OCI-LY7 (cell line): ENCODE measurements around the gene FBXL17. TPM values are rescaled to one million over a fixed set of nuclear protein-coding genes. Genes with fewer than 3 reads are reported as not detected.

Experiments
- BruUV-seq: library from RNA; stranded (reverse); fragments of 400-500 nt; replicated peaks from 2 replicates; lab custom pipeline; 2021; lab: Mats Ljungman, UMichigan
- CTCF ChIA-PET: fragments of 300-600 bp; sonication (Branson Sonifier 250); formaldehyde crosslinking; loops from one replicate; lab custom pipeline; 2022; ENCODE audit warnings: antibody characterized with exemption; ENCODE audit not compliant: unreplicated experiment; lab: Charles Lee
- POLR2A ChIA-PET: fragments of 300-600 bp; sonication (Branson Sonifier 250); formaldehyde crosslinking; loops from one replicate; lab custom pipeline; 2022; ENCODE audit warnings: antibody characterized with exemption; lab: Charles Lee
- DNase-seq: peaks from one replicate; pipeline ENCODE4 v3.0.0-alpha.2; 2015; ENCODE audit warnings: low spot score
- H2AFZ ChIP-seq: fragments of 200-600 bp; sonication (generic), shearing (Covaris generic); 2 replicates; pipeline ENCODE4 v1.6.1; 2014; ENCODE audit warnings: mild to moderate bottlenecking, antibody characterized with exemption, low read length, moderate library complexity
- H3K27ac ChIP-seq: fragments of 200-600 bp; sonication (generic); 2 replicates; pipeline ENCODE4 v1.5.1; 2014; ENCODE audit warnings: mixed run types, low read depth, mild to moderate bottlenecking, moderate library complexity, low read length, inconsistent platforms; ENCODE audit not compliant: poor library complexity, severe bottlenecking
- H3K36me3 ChIP-seq: fragments of 200-600 bp; sonication (generic); 2 replicates; pipeline ENCODE4 v1.6.1; 2014; ENCODE audit warnings: mild to moderate bottlenecking, antibody characterized with exemption, low read length, moderate library complexity, mixed read lengths; ENCODE audit not compliant: insufficient read depth
- H3K4me1 ChIP-seq: fragments of 200-600 bp; sonication (generic); 2 replicates; pipeline ENCODE4 v1.5.1; 2014; ENCODE audit warnings: mild to moderate bottlenecking, low read length; ENCODE audit not compliant: insufficient read depth, poor library complexity, severe bottlenecking
- H3K4me2 ChIP-seq: fragments of 200-600 bp; sonication (generic); 2 replicates; pipeline ENCODE4 v1.6.1; 2014; ENCODE audit warnings: mild to moderate bottlenecking, low read length
- H3K4me3 ChIP-seq: fragments of 200-600 bp; sonication (generic); 2 replicates; pipeline ENCODE4 v1.5.1; 2014; ENCODE audit warnings: mild to moderate bottlenecking, low read depth, low read length; ENCODE audit not compliant: poor library complexity, severe bottlenecking
- H3K79me2 ChIP-seq: fragments of 200-600 bp; sonication (generic); 2 replicates; pipeline ENCODE4 v1.6.1; 2016; ENCODE audit warnings: low read depth, mild to moderate bottlenecking, low read length, moderate library complexity, mixed read lengths; ENCODE audit not compliant: insufficient read depth
- H3K9me2 ChIP-seq: fragments of 200-600 bp; sonication (generic); 2 replicates; pipeline ENCODE4 v1.6.1; 2016; ENCODE audit warnings: mild to moderate bottlenecking, low read length, mixed read lengths; ENCODE audit not compliant: insufficient read depth
- H3K9me3 ChIP-seq: fragments of 200-600 bp; sonication (generic); 2 replicates; pipeline ENCODE4 v1.6.1; 2014; ENCODE audit warnings: mild to moderate bottlenecking, mixed run types, low read length, mixed read lengths
- H4K20me1 ChIP-seq: fragments of 200-600 bp; sonication (generic); 2 replicates; pipeline ENCODE4 v1.6.1; 2014; ENCODE audit warnings: mild to moderate bottlenecking, antibody characterized with exemption, low read length, moderate library complexity, mixed read lengths; ENCODE audit not compliant: insufficient read depth
- EZH2phosphoT487 ChIP-seq: fragments of 200-600 bp; sonication (generic); IDR thresholded peaks from 2 replicates; pipeline ENCODE4 v1.6.1; 2018; ENCODE audit warnings: low read depth, borderline replicate concordance, mild to moderate bottlenecking, mixed run types, antibody characterized with exemption, low read length, moderate library complexity, mixed read lengths
- intact Hi-C: fragments of 100-400 bp; cut with micrococcal nuclease; formaldehyde crosslinking; loops from one replicate; pipeline ENCODE4 v1.10.0; 2022; ENCODE audit not compliant: unreplicated experiment
- total RNA-seq, 2 experiments: library from RNA; depleted of rRNA in 1 of 2; stranded (reverse); fragments of >200 nt in 1 of 2; shearing (Covaris generic) in 1 of 2; gene quantifications; 2 replicates each; pipeline ENCODE4 v1.2.3, GENCODE V29; 2014 to 2022
- TF ChIP-seq, protein P1 (sequence below): fragments of 200-600 bp; sonication (generic); conservative IDR thresholded peaks from 2 replicates; pipeline ENCODE4 v1.5.1; 2014; ENCODE audit warnings: mild to moderate bottlenecking, antibody characterized with exemption, low read length, moderate library complexity, mixed read lengths

Gene FBXL17
- total RNA-seq, 2 experiments from 2014 or later: 10.2 to 21.6 TPM

GRCh38 chr5:107926121-107926520 is 455.8 kb downstream of the FBXL17 start:
- no peaks in the 10 kb centered on the region for H3K79me2 ChIP-seq
- H3K9me3 ChIP-seq: no peaks in the 10 kb centered on the region
- no peak overlapping the region for H3K4me3 ChIP-seq
- no peaks in the 10 kb centered on the region for H3K4me1 ChIP-seq
- DNase-seq: no peak
- BruUV-seq: no TSS peak
- no peak overlapping the region for H2AFZ ChIP-seq
- H4K20me1 ChIP-seq: no peaks in the 10 kb centered on the region
- intact Hi-C loops: no loop called here
- ChIA-PET CTCF (no interaction called here), POLR2A (no interaction called here)
- no peak overlapping the region for H3K4me2 ChIP-seq
- TF ChIP-seq EZH2phosphoT487: no peak
- TF ChIP-seq, protein P1, sequence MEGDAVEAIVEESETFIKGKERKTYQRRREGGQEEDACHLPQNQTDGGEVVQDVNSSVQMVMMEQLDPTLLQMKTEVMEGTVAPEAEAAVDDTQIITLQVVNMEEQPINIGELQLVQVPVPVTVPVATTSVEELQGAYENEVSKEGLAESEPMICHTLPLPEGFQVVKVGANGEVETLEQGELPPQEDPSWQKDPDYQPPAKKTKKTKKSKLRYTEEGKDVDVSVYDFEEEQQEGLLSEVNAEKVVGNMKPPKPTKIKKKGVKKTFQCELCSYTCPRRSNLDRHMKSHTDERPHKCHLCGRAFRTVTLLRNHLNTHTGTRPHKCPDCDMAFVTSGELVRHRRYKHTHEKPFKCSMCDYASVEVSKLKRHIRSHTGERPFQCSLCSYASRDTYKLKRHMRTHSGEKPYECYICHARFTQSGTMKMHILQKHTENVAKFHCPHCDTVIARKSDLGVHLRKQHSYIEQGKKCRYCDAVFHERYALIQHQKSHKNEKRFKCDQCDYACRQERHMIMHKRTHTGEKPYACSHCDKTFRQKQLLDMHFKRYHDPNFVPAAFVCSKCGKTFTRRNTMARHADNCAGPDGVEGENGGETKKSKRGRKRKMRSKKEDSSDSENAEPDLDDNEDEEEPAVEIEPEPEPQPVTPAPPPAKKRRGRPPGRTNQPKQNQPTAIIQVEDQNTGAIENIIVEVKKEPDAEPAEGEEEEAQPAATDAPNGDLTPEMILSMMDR: no peak
- no peaks in the 10 kb centered on the region for H3K9me2 ChIP-seq
- H3K27ac ChIP-seq: no peak overlapping the region
- no peaks in the 10 kb centered on the region for H3K36me3 ChIP-seq

GRCh38 chr5:107925200-107925599 is 456.7 kb downstream of the FBXL17 start:
- CTCF ChIA-PET: no interaction called here
- BruUV-seq: no TSS peak

DNA sequence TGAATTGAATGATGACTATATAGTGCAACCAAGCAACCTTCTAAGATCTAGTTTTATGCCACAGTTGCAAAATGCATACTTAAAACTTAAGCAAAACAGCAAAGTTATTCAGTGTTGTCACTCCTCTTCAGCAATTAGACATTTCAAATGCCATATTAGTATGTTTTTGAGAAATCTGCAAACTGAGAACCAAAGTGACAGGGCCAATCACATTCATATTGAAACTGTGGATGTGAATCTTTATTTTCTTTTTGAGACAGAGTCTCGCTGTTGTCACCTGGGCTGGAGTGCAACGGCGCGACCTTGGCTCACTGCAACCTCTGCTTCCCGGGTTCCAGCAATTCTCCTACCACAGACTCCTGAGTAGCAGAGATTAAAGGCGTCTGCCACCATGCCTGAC is 461.9 kb downstream of the FBXL17 start:
- Histone ChIP-seq H3K27ac (no peak overlapping the region), H3K9me3 (no peaks in the 10 kb centered on the region), H3K4me2 (no peak overlapping the region), H3K79me2 (no peaks in the 10 kb centered on the region), H3K4me1 (no peaks in the 10 kb centered on the region), H2AFZ (no peak overlapping the region), H3K36me3 (no peaks in the 10 kb centered on the region), H4K20me1 (no peaks in the 10 kb centered on the region), H3K4me3 (no peak overlapping the region), H3K9me2 (no peaks in the 10 kb centered on the region)
- intact Hi-C loops: loop anchor here (5.0 kb wide), 1 partner anchor 48 kb away; no protein-coding TSS in a partner anchor
- no peak for TF ChIP-seq EZH2phosphoT487
- TF ChIP-seq, protein P1: no peak
- no TSS peak for BruUV-seq
- POLR2A ChIA-PET: no interaction called here
- CTCF ChIA-PET: no interaction called here
- DNase-seq: no peak

More at GRCh38 chr5:107925200-107925599, 456.7 kb downstream of the FBXL17 start:
- Histone ChIP-seq H3K9me2 (no peaks in the 10 kb centered on the region), H4K20me1 (no peaks in the 10 kb centered on the region), H2AFZ (no peak overlapping the region), H3K36me3 (no peaks in the 10 kb centered on the region), H3K27ac (no peak overlapping the region), H3K4me1 (no peaks in the 10 kb centered on the region), H3K4me3 (no peak overlapping the region), H3K9me3 (no peaks in the 10 kb centered on the region), H3K4me2 (no peak overlapping the region), H3K79me2 (no peaks in the 10 kb centered on the region)
- POLR2A ChIA-PET: no interaction called here
- intact Hi-C loops: no loop called here
- TF ChIP-seq EZH2phosphoT487: no peak
- TF ChIP-seq, protein P1: no peak
- no peak for DNase-seq
